HG03064 (cell line): ENCODE results near the gene MACROH2A1.
"Not testable (repeated sequence)": the region's sequence is repeated elsewhere in the genome, so short reads cannot be mapped to it uniquely, and the experiment has no call there.

Experiments used
- ATAC-seq: cut with Tn5 transposase; IDR thresholded peaks from one replicate; pipeline ENCODE4 v1.9.1; 2021; ENCODE audit warnings: low read depth; ENCODE audit not compliant: unreplicated experiment

Gene MACROH2A1

DNA sequence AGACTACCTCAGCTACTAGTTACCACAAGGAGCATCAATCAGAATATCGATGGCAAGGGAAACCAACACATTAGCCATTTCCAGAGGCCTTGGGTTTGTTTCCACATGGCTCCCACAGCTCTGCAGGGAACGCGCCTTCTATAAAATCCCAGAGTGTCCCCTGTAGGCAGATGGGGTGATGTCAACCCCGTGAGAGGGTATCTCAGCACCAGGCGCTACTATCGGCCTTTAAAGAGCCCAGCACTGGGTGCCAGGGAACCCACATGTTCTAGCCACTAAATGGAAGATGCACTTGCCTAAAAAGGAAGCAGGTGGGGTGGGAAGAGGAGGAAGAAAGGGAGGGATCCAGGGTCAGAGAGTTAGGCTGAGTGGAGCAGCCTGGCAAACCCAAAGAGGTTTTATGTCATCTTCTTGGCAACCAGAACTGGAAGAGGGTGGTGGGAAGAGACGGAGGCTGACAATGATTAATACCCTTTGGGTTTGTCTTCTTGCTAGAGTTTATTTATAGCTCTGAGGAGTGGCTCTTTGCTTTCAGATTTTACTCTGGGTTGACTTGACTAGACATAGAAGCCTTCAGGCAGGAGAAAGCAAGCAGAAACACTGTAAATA, 19.9 kb downstream of the MACROH2A1 start:
- no peak for ATAC-seq

DNA sequence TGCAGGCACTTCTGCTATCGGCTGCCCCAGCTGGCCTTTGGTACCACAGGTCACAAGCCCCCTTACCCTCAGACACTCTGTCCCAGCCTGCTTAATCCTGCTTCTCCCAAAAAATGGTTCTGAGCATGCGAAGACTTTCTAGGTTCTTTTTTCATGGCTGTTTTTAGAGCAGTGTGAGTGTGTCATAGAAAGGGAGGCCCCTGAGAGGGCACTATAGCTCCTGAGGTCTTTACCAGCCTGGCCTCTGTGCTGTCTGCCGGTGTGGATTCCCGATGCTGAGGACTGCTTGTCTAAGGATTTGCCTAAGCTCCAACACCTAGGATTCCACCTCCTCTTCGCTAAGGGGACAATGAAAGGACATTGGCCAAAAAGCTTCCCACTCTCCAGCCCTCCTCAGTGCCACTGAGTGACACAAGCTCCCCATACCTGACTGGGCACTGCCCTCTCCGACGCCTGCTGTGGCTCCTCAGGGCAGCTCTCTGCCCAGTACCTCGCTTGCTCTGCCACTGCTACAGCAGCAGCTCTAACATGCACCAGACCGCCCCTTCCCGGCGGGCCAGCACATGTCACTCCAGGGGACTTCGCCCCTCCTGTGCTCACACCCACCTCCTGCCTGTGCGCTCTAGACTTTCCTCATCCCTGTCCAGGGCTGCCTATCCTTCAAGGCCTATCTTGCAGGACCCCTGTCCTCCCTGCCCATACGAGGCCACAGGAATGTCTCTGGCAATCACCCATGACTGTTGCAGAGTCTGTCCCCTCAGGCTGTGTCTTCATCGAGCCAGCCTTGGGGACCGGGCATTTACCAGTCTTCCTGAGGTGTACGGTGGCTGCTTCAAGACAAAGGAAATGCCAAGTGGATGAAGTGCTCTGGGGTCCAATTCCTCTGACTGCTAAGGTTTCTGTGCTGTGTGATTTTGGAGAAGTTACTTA, 21.0 kb downstream of the MACROH2A1 start:
- no peak for ATAC-seq

DNA sequence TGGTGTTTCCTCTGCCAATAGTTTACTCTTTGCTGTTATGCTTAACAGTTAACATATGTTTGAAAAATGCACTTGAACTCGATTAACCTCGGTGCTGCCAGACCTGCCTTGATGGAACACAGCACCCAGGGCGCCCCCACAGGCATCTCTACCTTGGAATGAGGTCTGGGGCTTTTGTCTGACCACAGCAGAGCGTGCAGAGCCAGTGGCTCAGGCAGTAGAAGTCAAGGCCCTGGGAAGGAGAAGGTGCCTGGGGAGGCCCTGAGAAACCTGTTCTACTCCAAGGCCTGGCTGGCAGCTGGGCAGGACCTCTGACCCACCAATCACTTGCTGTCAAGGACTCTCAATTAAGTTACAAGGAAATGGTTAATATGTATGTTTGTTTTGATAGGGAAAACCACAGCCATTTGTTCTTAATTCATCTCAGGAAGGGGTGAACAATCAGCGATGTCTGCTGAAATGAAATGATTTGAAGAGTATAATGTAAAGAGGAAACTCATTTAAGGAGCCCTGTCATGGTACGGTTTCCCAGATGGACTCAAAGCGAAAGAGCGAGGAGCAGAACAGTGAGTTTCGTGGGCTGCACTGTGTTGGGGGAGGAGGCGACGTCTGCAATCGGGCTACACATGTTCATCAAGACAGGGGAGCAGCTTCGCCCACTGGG, 21.9 kb downstream of the MACROH2A1 start:
- ATAC-seq: peak; percentile 70

DNA sequence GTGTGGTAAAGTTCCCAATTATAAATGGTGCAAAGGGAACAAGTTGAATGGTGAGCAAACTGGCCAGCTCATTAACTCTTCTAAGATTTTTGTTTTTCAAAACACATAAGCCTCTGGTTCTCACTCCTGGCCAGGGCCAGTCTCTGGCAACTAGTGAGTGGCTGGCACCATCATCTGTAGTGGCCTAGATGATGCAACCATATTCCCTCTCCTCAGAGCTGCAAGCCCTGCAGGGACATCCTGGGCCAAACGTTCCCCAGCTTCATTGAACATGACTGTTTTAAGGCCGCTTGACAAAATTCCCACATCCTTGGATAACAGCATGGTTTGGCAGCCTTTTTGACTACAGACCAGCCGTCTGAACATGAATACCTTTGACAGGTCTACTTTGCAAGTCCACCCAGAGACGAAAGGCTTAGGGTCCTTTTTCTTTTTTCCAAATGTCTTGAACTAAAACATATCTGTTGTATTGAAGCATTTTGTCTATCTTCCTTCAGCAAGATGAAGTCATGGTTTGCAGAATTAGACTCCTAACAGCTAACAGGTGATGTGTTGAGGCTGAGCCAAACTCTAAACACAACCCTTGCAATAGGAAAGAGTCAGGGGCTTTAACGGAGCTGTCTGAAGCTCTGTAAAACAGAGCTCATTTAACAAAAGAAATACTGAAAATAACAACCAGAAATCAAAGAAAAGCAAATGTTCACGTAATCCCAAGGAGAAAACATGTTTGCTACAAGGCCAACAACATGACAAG, 23.8 kb downstream of the MACROH2A1 start:
- ATAC-seq: no peak

DNA sequence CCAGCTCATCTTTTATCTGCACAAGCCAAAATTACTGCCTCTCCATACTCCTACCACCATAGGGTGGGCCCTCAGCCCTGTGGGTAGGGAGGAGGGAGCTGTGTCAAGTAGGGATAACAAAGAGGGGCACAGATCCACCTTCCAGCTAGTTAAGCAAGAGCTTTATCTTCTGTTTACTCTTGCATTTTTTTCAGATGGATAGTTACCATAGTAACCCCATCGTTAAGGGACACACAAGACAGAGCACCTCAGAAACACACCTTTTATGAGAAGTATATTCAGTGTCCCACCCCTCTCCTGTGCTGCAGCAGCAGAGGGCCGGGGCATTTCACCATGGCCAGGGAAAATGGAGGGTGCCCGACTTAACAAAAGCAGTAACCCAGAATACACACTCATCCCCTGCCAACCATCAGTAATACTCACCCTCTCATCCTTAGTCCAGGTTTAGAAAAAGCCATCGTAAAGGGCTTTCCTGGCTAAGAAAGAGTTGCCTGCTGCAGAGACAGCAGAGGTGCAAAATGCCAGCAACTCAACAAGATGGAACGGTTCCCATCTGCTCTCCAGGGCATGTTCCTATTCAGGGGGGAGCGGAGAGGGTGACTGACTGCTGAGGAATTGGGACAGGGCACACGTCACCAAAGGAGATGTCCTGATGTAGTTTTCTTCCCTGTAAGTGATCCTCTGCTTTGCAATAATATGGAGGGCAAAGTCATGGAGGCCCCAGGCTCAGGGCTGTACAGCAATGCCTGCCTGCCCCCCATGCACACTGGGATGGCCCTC, 25.1 kb downstream of the MACROH2A1 start:
- ATAC-seq: no peak

DNA sequence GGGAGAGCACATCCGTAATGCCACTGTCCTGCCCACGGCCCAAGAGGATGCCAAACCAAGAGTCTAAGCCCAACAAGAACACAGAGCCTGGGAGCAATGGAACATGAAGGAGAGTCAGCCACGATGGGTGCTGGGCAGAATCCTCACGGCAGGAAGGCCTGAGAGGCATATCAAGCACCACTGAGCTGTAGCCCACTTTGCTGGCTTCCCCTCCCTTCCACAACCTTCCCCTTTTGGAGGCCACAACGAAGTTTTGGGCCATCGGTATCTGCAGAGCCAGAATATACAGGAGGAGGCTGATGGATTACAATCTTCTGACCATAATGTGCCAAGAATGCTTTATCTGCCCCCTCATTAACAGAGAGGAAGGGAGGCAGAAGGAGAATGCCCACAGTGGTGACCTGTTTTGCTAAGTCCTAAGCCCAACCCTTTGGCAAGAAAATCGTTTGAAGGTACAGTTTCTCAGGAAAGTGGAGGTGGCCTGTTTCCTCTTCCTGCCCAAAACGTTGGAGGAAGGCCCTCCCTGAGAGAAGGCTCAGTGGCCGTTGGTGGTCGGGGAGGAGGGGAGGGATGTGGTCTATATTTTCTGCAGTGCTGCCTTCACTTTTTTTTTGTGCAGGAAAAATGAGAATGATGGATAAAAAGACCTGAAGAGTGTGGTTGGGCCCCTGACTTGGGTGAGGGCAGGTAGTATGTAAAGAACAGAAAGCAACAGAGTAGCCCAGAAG, 26.2 kb downstream of the MACROH2A1 start:
- ATAC-seq: no peak

DNA sequence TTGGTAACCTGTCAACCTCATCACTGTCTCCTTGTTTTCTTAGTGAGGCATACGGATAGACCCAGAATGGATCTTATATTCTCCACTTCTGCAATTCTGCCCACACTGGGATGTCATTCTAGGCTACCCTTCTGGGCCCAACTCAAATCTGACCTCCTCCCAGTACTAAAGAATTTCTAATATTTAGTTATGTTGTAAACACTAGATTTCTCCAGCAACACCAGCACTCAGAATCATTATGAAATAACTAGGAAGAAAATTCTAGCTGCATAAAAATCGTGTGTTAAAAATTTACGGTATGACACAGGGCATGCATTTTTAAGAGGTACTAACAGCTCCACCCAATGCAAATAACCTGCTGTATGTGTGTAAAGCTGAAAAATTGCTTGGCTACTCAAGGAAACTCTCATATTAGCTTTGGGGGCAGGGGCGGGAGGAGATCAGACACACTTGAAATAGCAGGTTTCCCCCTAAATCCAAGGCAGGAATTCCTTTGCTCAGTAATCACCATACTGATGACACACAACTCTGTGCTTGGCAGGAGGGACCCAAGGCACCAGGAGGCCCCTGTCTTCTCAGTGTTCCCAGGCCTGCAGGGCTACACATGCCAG, 27.3 kb downstream of the MACROH2A1 start:
- no peak for ATAC-seq

DNA sequence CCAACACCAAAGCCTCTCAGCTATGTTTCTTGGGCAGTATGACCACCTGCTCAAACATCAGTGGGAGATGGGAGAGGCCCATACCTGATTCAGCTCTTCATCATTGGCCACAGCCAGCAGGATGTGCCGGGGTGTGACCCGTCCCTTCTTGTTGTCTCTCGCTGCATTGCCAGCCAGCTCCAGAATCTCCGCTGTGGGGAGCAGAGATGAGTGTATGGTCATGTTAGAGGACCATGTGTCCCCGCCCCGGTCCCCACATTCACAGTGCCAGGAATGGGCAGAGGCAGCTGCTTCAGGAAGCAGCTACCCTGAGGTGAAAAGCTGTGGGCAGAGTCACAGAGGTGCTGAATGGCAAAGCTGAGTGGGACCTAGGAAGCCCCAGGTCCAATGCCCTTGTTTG, 29.1 kb downstream of the MACROH2A1 start:
- no peak for ATAC-seq

DNA sequence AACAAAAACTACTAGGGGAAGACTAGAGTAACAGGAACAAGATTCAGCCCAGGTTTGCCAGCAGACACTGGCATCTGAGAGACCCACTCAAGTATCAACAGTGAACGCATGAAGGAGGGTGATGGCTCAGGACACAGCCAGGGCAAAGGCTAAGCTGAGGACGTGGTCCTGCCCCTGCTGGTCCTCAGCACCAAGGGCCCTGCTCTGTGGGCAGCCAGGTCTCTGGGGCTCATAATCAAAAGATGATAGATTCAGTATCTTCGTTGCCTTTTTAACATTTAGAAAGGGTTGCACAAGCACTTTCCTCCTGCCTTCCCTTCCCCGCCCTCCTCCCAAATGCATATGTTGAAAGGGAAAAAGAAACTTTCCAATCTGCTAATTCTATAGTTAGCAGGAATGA, 31.5 kb downstream of the MACROH2A1 start:
- no peak for ATAC-seq

DNA sequence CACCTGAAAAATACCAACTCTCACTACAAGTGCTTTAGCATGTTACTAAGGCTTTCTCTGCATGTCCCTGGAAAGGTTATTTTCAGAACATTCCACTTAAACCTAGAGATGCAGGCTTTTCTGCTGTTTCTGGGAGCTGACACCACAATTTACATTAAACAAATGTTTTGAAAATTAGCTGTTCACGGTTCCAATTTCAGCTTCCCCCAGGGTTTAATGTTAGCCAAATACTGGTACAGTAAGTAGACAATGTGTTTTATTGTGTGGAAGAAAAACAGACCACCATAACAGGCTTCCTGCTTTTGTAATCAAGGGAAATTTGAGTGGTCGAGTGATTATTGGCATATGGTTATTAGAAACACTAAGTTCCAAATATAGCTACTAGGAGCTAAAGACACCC, 32.0 kb downstream of the MACROH2A1 start:
- no peak for ATAC-seq

DNA sequence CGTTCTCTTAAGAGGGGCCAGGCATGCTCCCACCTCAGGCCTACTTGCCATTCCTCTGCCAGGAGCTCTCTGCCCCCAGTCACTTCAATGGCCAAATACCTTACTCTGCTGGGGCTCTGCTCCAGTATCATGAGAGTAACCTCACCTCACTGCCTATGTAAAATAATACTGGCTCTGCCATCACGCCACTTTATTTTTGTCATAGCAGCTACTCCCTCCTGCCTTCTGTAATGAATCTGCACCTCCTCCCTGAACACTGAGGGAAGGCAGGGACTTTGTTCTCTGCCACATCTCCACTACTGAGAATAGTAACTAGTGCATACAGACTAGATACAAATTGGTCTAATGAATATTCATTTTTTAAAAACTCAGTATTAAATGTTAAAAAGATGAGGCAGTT, 33.8 kb downstream of the MACROH2A1 start:
- ATAC-seq: no peak

DNA sequence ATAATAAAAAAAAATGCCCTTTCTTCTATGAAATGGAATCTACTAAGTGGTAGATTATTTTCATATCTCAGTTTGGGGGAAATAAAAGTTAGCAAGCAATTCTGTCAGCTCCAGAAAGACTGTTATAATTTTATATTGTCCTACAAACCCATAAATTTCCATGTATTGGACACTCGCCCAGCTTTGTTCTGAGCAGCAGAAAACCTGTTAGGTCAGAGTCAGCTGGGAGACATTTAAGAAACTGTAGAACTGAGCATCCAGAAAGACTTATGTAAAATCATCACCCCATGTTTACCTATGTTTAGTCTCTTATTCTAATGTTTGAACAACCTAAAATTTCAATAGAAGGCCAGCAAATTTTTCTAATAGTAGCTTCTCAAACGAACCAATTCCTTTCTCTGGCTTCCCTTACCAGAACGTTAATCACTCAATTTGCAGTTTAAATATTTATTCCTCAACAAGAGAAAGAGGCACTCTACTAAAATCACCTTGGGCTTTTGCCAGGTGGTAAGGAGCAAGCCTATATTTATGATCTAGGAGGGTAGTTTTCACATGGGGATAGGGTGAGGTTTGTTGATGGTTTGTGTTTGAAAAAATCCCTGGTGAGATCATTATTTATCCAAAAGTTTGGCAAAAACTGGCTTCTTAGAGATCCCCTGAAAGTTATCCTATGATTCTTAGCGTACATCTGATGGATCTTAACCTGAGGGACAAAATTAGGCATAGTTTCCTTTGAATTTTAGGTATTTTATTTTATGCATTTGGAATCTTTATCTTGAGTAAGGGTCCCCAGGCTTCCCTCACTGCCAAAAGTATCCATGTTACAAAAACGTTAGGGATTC, 34.4 kb downstream of the MACROH2A1 start:
- no peak for ATAC-seq

DNA sequence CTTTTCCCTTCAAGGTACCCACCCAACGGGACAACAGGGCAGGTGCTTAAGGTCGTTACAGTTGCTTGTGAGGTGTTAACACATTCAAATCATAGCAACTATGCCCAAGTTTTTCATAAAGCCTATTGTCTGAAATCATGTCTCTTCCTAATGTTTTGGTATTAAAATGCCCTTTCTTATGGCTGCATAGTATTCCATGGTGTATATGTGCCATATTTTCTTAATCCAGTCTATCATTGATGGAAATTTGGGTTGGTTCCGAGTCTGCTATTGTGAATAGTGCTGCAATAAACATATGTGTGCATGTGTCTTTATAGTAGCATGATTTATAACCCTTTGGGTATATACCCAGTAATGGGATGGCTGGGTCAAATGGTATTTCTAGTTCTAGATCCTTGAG, 35.7 kb downstream of the MACROH2A1 start:
- not testable (repeated sequence) for ATAC-seq

DNA sequence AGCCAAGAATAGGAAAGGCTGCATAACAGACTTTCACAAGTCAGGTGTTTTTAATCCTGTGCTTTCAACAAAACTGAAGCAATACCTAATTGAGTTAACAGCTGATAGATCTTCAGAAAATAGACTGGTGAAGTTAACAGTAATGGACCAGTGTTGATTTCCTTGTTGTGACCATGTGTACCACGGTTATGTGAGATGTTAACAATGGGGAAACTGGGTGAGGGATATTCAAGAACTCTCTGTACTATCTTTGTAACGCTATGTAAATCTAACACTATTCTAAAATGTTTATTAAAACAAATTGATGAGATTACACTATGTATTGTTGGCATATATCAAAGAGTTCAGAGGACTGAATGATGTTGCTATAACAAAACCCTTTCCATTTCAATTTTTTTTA, 36.9 kb downstream of the MACROH2A1 start:
- ATAC-seq: no peak

DNA sequence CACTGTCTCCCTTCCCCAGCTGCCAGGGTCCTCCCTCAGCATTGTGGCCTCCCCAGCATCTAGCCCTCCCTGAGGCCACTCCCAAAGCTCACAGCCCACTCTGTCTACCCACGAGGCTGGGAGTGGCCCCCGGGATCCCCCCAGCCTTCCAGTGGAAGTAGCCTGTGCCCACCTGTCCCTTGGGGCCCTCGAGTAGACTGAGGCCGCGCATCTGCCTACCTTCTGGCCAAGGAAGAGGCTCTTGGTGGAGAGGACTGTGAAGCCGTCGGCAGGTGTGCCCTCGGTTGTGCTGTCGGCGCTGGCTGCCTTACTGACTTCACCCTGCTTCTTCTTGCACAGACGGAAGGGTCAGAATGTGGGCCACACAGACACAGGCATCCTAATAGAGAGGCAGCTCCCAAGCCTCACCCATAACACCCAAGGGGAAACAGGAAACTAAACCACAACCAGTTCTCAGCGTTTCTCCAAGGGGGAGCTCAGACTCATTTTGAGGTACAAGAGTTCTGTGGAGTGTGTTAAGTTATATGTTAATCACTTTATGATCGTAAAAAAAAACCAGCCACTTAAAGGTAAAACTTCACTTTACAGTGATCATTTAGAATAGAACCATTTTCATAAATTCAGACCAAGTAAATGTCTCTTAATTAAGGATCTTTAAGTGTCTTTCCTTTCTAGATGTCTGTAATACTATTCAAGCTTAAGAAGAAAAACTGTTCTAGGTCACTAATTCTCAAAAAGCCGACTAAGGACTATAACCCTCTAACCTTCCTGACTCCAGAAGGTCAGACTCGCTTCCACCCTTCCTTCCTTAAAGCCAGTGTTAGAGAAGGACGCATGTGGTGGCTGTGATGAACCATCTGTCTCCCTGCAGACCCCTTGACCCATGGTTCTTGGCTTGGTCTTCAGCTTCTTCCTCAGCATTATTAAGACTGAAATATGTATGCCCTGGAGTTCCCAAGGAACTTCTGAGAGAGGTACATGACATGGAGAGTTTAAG, 38.5 kb downstream of the MACROH2A1 start:
- no peak for ATAC-seq

DNA sequence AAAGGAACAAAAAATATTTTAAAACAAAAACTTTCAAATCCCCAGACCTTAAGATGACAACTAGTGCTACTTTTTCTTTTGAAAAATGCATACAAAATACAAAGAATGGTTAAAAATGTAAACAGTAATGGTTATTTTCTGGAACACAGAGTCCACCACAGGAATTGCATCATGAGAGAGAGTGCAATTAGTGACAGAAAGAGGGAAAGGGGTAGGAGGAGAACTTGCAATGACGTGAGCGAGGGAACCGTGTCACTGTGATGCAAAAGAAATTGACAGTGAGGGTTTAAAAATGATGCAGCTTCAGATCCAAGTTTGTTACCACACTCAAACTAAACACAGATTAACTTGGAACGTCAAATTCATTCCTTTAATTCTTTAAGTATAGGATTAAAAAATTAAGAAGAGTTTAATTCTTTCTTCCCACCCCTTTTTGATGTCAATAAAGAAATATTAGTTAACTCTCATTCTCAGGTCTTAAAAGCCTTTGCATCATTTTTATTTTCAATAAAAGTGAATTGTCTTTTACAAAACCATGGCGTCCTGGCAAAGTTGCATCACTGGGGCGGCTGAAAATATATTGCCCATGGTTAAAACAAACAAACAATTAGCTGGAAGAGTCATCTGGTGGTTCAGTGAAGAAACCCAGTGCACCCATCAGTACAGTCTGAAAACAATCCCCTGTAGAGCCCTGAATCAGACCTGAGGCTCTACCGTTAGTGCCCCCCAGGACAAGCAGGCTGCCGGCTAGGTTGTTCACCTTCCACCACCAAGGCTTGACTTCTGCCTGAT, 39.5 kb downstream of the MACROH2A1 start:
- no peak for ATAC-seq
